Measurements from ENCODE around the gene SLC7A7. TPM values are rescaled to one million over a fixed set of nuclear protein-coding genes. Genes with fewer than 3 reads are reported as not detected.
A peak's percentile ranks its signal among the peaks of the same experiment; 100 is the strongest.

SLC7A7 gene
- total and polyA plus RNA-seq, 9 of the 15 experiments (the other 6 are each of a cell fraction or from before 2014, with no cell fraction given) = 0.07 to 0.68 (median 0.41) TPM

DNA sequence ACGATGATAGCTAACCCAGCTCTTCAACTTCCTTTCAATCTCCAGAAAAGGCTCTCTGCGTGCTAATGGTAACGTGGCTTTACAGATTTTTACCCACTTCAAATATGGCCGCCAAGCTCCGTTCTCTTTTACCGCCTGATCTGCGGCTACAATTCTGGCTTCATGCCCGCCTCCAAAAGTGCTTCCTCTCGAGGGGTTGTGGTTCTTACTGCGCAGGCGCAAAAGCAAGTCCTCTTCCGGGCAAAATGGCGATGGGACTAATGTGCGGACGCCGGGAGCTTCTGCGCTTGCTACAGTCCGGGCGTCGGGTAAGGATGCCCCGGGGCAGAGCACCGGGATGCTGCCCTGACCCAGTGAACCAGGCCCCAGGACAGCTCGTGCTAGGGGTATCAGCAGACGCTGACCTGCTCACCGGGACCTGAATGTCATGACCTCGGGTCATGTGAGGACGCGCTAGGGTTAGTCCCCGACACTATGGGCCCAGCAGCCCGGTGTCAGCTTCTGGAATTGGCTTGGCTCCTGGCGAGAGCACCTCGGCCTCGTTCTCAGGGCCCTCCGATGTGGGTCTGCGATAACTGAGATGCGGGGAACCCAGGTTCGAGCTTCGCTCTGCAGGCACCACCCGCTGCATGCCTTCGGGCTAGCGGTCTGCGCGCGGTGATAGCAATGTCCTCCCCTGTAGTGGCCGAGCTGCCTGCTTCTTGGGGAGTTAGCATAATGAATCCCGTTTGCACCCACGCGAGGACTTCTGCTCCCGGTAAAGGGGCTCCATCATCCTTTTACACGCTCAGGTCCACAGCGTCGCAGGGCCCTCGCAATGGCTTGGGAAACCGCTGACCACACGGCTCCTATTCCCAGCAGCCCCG, 48.5 kb downstream of the SLC7A7 start, which contains the start of gene OXA1L (continued):
- no peak for TF ChIP-seq POU5F1 (IDR thresholded peaks at IDR 0.05; ENCODE audit: borderline replicate concordance, low read depth, low read length, partially characterized antibody)
- no peak for TF ChIP-seq ZNF282 (CRISPR knock-in tag; IDR thresholded peaks at IDR 0.05)
- TF ChIP-seq, protein P1, sequence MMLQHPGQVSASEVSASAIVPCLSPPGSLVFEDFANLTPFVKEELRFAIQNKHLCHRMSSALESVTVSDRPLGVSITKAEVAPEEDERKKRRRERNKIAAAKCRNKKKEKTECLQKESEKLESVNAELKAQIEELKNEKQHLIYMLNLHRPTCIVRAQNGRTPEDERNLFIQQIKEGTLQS (IDR thresholded peaks at IDR 0.05) = no peak
- TF ChIP-seq, protein P1 (CRISPR knock-in tag; conservative IDR thresholded peaks at IDR 0.05) = no peak
- peak; percentile 88 to 98 (median 95) for TF ChIP-seq YY1 (IDR thresholded peaks at IDR 0.05; ENCODE audit: borderline replicate concordance in 1 of 3, control insufficient read depth in 1 of 3, extremely low read depth in 1 of 3, insufficient read depth in 3 of 3, insufficient read length in 1 of 3, insufficient replicate concordance in 2 of 3, low read depth in 1 of 3, low read length in 2 of 3)
- no peak for TF ChIP-seq SIRT6 (IDR thresholded peaks at IDR 0.05; ENCODE audit: low read depth, low read length)
- no peak for TF ChIP-seq ARID2 (IDR thresholded peaks at IDR 0.05)
- TF ChIP-seq TGIF2 (CRISPR knock-in tag; IDR thresholded peaks at IDR 0.05) = no peak
- TF ChIP-seq TCF7L2 (IDR thresholded peaks at IDR 0.05; ENCODE audit: low read depth, low read length) = no peak
- TF ChIP-seq XRCC4 (IDR thresholded peaks at IDR 0.05; ENCODE audit: extremely low read depth, insufficient read depth, insufficient read length) = no peak
- TF ChIP-seq ESRRB (CRISPR knock-in tag; IDR thresholded peaks at IDR 0.05; ENCODE audit: borderline replicate concordance) = no peak
- TF ChIP-seq, protein P2, sequence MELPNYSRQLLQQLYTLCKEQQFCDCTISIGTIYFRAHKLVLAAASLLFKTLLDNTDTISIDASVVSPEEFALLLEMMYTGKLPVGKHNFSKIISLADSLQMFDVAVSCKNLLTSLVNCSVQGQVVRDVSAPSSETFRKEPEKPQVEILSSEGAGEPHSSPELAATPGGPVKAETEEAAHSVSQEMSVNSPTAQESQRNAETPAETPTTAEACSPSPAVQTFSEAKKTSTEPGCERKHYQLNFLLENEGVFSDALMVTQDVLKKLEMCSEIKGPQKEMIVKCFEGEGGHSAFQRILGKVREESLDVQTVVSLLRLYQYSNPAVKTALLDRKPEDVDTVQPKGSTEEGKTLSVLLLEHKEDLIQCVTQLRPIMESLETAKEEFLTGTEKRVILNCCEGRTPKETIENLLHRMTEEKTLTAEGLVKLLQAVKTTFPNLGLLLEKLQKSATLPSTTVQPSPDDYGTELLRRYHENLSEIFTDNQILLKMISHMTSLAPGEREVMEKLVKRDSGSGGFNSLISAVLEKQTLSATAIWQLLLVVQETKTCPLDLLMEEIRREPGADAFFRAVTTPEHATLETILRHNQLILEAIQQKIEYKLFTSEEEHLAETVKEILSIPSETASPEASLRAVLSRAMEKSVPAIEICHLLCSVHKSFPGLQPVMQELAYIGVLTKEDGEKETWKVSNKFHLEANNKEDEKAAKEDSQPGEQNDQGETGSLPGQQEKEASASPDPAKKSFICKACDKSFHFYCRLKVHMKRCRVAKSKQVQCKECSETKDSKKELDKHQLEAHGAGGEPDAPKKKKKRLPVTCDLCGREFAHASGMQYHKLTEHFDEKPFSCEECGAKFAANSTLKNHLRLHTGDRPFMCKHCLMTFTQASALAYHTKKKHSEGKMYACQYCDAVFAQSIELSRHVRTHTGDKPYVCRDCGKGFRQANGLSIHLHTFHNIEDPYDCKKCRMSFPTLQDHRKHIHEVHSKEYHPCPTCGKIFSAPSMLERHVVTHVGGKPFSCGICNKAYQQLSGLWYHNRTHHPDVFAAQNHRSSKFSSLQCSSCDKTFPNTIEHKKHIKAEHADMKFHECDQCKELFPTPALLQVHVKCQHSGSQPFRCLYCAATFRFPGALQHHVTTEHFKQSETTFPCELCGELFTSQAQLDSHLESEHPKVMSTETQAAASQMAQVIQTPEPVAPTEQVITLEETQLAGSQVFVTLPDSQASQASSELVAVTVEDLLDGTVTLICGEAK (IDR thresholded peaks at IDR 0.05) = peak; percentile 88
- TF ChIP-seq, protein P2 (CRISPR knock-in tag; IDR thresholded peaks at IDR 0.05) = no peak
- no peak for TF ChIP-seq ZNF23 (CRISPR knock-in tag; IDR thresholded peaks at IDR 0.05)
- no peak for TF ChIP-seq BACH1 (tag; IDR thresholded peaks at IDR 0.05)
- TF ChIP-seq KAT7 (CRISPR knock-in tag; IDR thresholded peaks at IDR 0.05; ENCODE audit: borderline replicate concordance) = peak; percentile 82; the same call in 1 of the 2 replicates
- no peak for TF ChIP-seq BRF1 (IDR thresholded peaks at IDR 0.05; ENCODE audit: borderline replicate concordance, extremely low read depth, insufficient read length)
